ENCODE measurements around the gene STXBP4.
A peak's percentile ranks its signal among the peaks of the same experiment; 100 is the strongest.

Gene STXBP4

GRCh38 chr17:54971147-54971546, 2.6 kb downstream of the STXBP4 start:
- DNase-seq (ENCODE audit: low read depth in 2 of 2), result no peak

- no peak for DNase-seq (ENCODE audit: low read depth in 2 of 2)
Observed at GRCh38 chr17:54971901-54972300, 3.3 kb downstream of the STXBP4 start.

GRCh38 chr17:54972406-54973138, 4.0 kb downstream of the STXBP4 start:
- DNase-seq (ENCODE audit: low read depth in 2 of 2), result no peak

- DNase-seq (ENCODE audit: low read depth in 2 of 2), result no peak
Observed at GRCh38 chr17:54974759-54975158, 6.2 kb downstream of the STXBP4 start.

- DNase-seq (ENCODE audit: low read depth in 2 of 2), result no peak
Observed at GRCh38 chr17:54976316-54976715, 7.8 kb downstream of the STXBP4 start.

GRCh38 chr17:54977744-54978143, 9.2 kb downstream of the STXBP4 start:
- DNase-seq (ENCODE audit: low read depth in 2 of 2), result no peak

GRCh38 chr17:54979657-54980056, 11.1 kb downstream of the STXBP4 start:
- no peak for DNase-seq (ENCODE audit: low read depth in 2 of 2)

- DNase-seq (ENCODE audit: low read depth in 2 of 2), result no peak
Observed at GRCh38 chr17:54980375-54980774, 11.8 kb downstream of the STXBP4 start.

- no peak for DNase-seq (ENCODE audit: low read depth in 2 of 2)
Observed at GRCh38 chr17:54982399-54982798, 13.8 kb downstream of the STXBP4 start.

- DNase-seq (ENCODE audit: low read depth in 2 of 2), result no peak
Observed at GRCh38 chr17:54983260-54983659, 14.7 kb downstream of the STXBP4 start.

- no peak for DNase-seq (ENCODE audit: low read depth in 2 of 2)
Observed at GRCh38 chr17:54985476-54985875, 16.9 kb downstream of the STXBP4 start.

- DNase-seq (ENCODE audit: low read depth in 2 of 2), result no peak
Observed at GRCh38 chr17:54990118-54990517, 21.6 kb downstream of the STXBP4 start.

GRCh38 chr17:54991567-54991966, 23.0 kb downstream of the STXBP4 start:
- DNase-seq (ENCODE audit: low read depth in 2 of 2), result no peak

- DNase-seq (ENCODE audit: low read depth in 2 of 2), result peak in 1 of 2 experiments; percentile 18
Observed at GRCh38 chr17:54992797-54993639, 24.5 kb downstream of the STXBP4 start.

- no peak for DNase-seq (ENCODE audit: low read depth in 2 of 2)
Observed at GRCh38 chr17:54996441-54996840, 27.9 kb downstream of the STXBP4 start.

GRCh38 chr17:55002458-55002857, 33.9 kb downstream of the STXBP4 start:
- DNase-seq (ENCODE audit: low read depth in 2 of 2), result no peak

GRCh38 chr17:55004484-55004883, 35.9 kb downstream of the STXBP4 start:
- DNase-seq (ENCODE audit: low read depth in 2 of 2), result no peak

- DNase-seq (ENCODE audit: low read depth in 2 of 2), result no peak
Observed at GRCh38 chr17:55005520-55005919, 37.0 kb downstream of the STXBP4 start.

GRCh38 chr17:55023626-55024025, 55.1 kb downstream of the STXBP4 start:
- no peak for DNase-seq (ENCODE audit: low read depth in 2 of 2)

GRCh38 chr17:55037828-55038227, 69.3 kb downstream of the STXBP4 start:
- no peak for DNase-seq (ENCODE audit: low read depth in 2 of 2)

- no peak for DNase-seq (ENCODE audit: low read depth in 2 of 2)
Observed at GRCh38 chr17:55038291-55038690, 69.7 kb downstream of the STXBP4 start.

- DNase-seq (ENCODE audit: low read depth in 2 of 2), result no peak
Observed at GRCh38 chr17:55040611-55041010, 72.0 kb downstream of the STXBP4 start.

- no peak for DNase-seq (ENCODE audit: low read depth in 2 of 2)
Observed at GRCh38 chr17:55053855-55054254, 85.3 kb downstream of the STXBP4 start.

Data from fibroblast of skin of left quadriceps (primary cell).